ENCODE data around the gene C19orf25.

- TF ChIP-seq ZNF136 (CRISPR knock-in tag; IDR thresholded peaks at IDR 0.05; ENCODE audit: low read depth) (no peak), KAT8 (CRISPR knock-in tag; IDR thresholded peaks at IDR 0.05) (no peak), MEIS1 (CRISPR knock-in tag; IDR thresholded peaks at IDR 0.05; ENCODE audit: borderline replicate concordance) (no peak), RFX5 (IDR thresholded peaks at IDR 0.05; ENCODE audit: low read depth, low read length) (no peak), SP1 (IDR thresholded peaks at IDR 0.05) (no peak), SP1 (CRISPR knock-in tag; IDR thresholded peaks at IDR 0.05) (no peak), POLR2AphosphoS2 (IDR thresholded peaks at IDR 0.05; ENCODE audit: low read depth, low read length) (no peak), BRCA1 (CRISPR knock-in tag; IDR thresholded peaks at IDR 0.05) (no peak), POLR2A (IDR thresholded peaks at IDR 0.05; ENCODE audit: insufficient read depth in 1 of 2, low read depth in 2 of 2, low read length in 2 of 2) (no peak), HOMEZ (CRISPR knock-in tag; IDR thresholded peaks at IDR 0.05; ENCODE audit: low read depth) (no peak)
These were observed 46.3 kb upstream of the C19orf25 start for GRCh38 chr19:1525343-1525742.
